CD14-positive monocyte (primary cell): ENCODE measurements around the gene KANK2. TPM values are rescaled to one million over a fixed set of nuclear protein-coding genes. Genes with fewer than 3 reads are reported as not detected.

ENCODE experiments used
- DNase-seq, 3 donors: peaks; one replicate each; pipeline ENCODE4 v3.0.0-alpha.2; 2011 to 2022
- H2AFZ ChIP-seq: 2 replicates; pipeline ENCODE4 v1.6.0; 2012; ENCODE audit warnings: mild to moderate bottlenecking, low read depth, low read length, inconsistent platforms; ENCODE audit not compliant: insufficient read depth, poor library complexity, severe bottlenecking
- H3K27ac ChIP-seq, 2 donors: 1 replicate in 1 of 2; 2 replicates in 1 of 2; pipeline ENCODE4 v1.5.1; 2012 to 2013; ENCODE audit warnings: low read length in 2 of 2, control low read depth in 1 of 2, inconsistent platforms in 1 of 2, low read depth in 1 of 2, mild to moderate bottlenecking in 1 of 2
- H3K27me3 ChIP-seq, 2 donors: one replicate each; pipeline versions ENCODE4 v1.6.0 to v1.6.1; 2011 to 2013; ENCODE audit warnings: low read length in 2 of 2; ENCODE audit not compliant: control insufficient read depth in 2 of 2, insufficient read depth in 2 of 2
- H3K36me3 ChIP-seq, 2 donors: replicated peaks in 1 of 2; 1 replicate in 1 of 2; 2 replicates in 1 of 2; pipeline versions ENCODE4 v1.5.1 to v1.6.1; 2012 to 2013; ENCODE audit warnings: low read length in 2 of 2, control low read depth in 1 of 2, inconsistent platforms in 1 of 2, mild to moderate bottlenecking in 1 of 2; ENCODE audit not compliant: insufficient read depth in 2 of 2, control insufficient read depth in 1 of 2
- H3K4me1 ChIP-seq, 2 donors: 1 replicate in 1 of 2; 2 replicates in 1 of 2; pipeline versions ENCODE4 v1.5.1 to v1.6.1; 2012 to 2013; ENCODE audit warnings: low read length in 2 of 2, control low read depth in 1 of 2, inconsistent platforms in 1 of 2, mild to moderate bottlenecking in 1 of 2, moderate library complexity in 1 of 2; ENCODE audit not compliant: insufficient read depth in 2 of 2, control insufficient read depth in 1 of 2
- H3K4me2 ChIP-seq: replicated peaks from 2 replicates; pipeline ENCODE3; 2012; ENCODE audit warnings: low read length, moderate library complexity, mild to moderate bottlenecking; ENCODE audit not compliant: poor library complexity, severe bottlenecking; ENCODE audit errors: extremely low read depth
- H3K4me3 ChIP-seq, 3 experiments: fragments of 200-600 bp in 1 of 3; sonication (generic) in 1 of 3; replicated peaks in 1 of 3; 1 replicate in 2 of 3; 2 replicates in 1 of 3; pipeline ENCODE4 v1.5.1; 2011 to 2013; ENCODE audit warnings: low read length in 3 of 3, mild to moderate bottlenecking in 3 of 3, control low read depth in 2 of 3, low read depth in 2 of 3, inconsistent platforms in 1 of 3, moderate library complexity in 1 of 3
- H3K79me2 ChIP-seq: 2 replicates; pipeline ENCODE4 v1.6.0; 2012; ENCODE audit warnings: mild to moderate bottlenecking, control low read depth, inconsistent platforms, low read length, moderate library complexity; ENCODE audit not compliant: insufficient read depth
- H3K9ac ChIP-seq: 2 replicates; pipeline ENCODE4 v1.6.0; 2017; ENCODE audit warnings: low read length, mild to moderate bottlenecking; ENCODE audit not compliant: insufficient read depth, poor library complexity, severe bottlenecking
- H3K9me3 ChIP-seq, 2 donors: replicated peaks in 1 of 2; 1 replicate in 1 of 2; 2 replicates in 1 of 2; pipeline versions ENCODE4 v1.5.1 to v1.6.1; 2012 to 2013; ENCODE audit warnings: low read length in 2 of 2, control low read depth in 1 of 2; ENCODE audit not compliant: control insufficient read depth in 1 of 2, insufficient read depth in 1 of 2
- H4K20me1 ChIP-seq: 2 replicates; pipeline ENCODE4 v1.6.0; 2012; ENCODE audit warnings: mild to moderate bottlenecking, low read length, control low read depth, moderate library complexity; ENCODE audit not compliant: insufficient read depth
- H3K27ac Mint-ChIP-seq, 7 donors: one replicate each; pipeline ENCODE4 v1.8.0; 2020; ENCODE audit warnings: mild to moderate bottlenecking in 7 of 7, mixed read lengths in 7 of 7, moderate library complexity in 6 of 7, inconsistent platforms in 2 of 7
- H3K27me3 Mint-ChIP-seq, 3 donors: one replicate each; pipeline ENCODE4 v1.8.0; 2021 to 2022; ENCODE audit warnings: low read depth in 3 of 3, mild to moderate bottlenecking in 3 of 3, mixed read lengths in 3 of 3, moderate library complexity in 3 of 3, inconsistent platforms in 1 of 3
- H3K36me3 Mint-ChIP-seq, 2 donors: one replicate each; pipeline ENCODE4 v1.8.0; 2020; ENCODE audit warnings: mixed read lengths in 2 of 2, inconsistent platforms in 1 of 2, mild to moderate bottlenecking in 1 of 2
- H3K4me1 Mint-ChIP-seq: one replicate; pipeline ENCODE4 v1.8.0; 2020; ENCODE audit warnings: mild to moderate bottlenecking, mixed read lengths
- H3K4me3 Mint-ChIP-seq, 2 donors: one replicate each; pipeline ENCODE4 v1.8.0; 2020; ENCODE audit warnings: mild to moderate bottlenecking in 2 of 2, mixed read lengths in 2 of 2, moderate library complexity in 1 of 2
- H3K9me3 Mint-ChIP-seq, 7 donors: one replicate each; pipeline ENCODE4 v1.8.0; 2020 to 2022; ENCODE audit warnings: mixed read lengths in 7 of 7, mild to moderate bottlenecking in 6 of 7, moderate library complexity in 6 of 7, inconsistent platforms in 2 of 7
- CTCF ChIP-seq: fragments of 200-600 bp; IDR thresholded peaks from one replicate; pipeline ENCODE4 v1.8.0; 2022; ENCODE audit warnings: antibody characterized with exemption, mild to moderate bottlenecking
- WGBS: methylation state at CpG from one replicate; pipeline ENCODE4 v1.1.5; 2013; ENCODE audit warnings: missing lambda C conversion rate; ENCODE audit not compliant: insufficient coverage; 5-methylcytosine and 5-hydroxymethylcytosine counted together
- intact Hi-C, 2 donors: fragments of 100-400 bp; cut with micrococcal nuclease; formaldehyde crosslinking; loops; one replicate each; pipeline versions ENCODE4 v1.15.0 to v1.15.1; 2023
- polyA plus RNA-seq, 3 donors: library from polyadenylated mRNA; depleted of rRNA in 1 of 3; unstranded in 2 of 3; stranded (reverse) in 1 of 3; fragments of 300-500 nt in 2 of 3; fragments of >200 nt in 1 of 3; fragmentation: Illumina TruSeq in 2 of 3; gene quantifications; 1 replicate in 2 of 3; 2 replicates in 1 of 3; pipeline ENCODE4 v1.2.3, GENCODE V29; 2012 to 2021

The KANK2 gene
- polyA plus RNA-seq, 3 donors: 0.40 to 1.3 (median 0.64) TPM

DNA sequence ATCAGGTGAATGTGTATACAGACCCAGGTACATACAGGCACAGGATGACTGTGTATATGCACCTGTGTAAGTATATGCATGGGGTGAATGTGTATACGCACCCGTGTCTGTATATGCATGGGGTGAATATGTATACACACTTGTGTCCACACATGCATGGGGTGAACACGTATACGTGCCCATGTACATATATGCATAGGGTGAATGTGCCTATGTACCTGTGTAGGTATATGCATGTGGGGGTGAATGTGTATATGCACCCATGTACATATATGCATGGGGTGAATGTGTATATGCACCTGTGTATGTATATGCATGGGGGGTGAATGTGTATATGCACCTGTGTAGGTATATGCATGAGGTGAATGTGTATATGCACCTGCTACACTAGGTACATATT is 35.2 kb upstream of the KANK2 start:
- no peak overlapping the region for H3K4me3 ChIP-seq
- no peak overlapping the region for H3K27ac ChIP-seq
- no peak for TF ChIP-seq CTCF
- Mint-ChIP-seq H3K27me3 (peaks cover 2 to 9% (median 6%) of the 10 kb centered on the region in 3 donors), H3K36me3 (no peaks in the 10 kb centered on the region), H3K27ac (no peak overlapping the region), H3K9me3 (peaks cover 0 to 2% (median 0%) of the 10 kb centered on the region in 7 donors), H3K4me3 (no peak overlapping the region), H3K4me1 (no peaks in the 10 kb centered on the region)
- no peak overlapping the region for H3K4me2 ChIP-seq
- no peaks in the 10 kb centered on the region for H3K36me3 ChIP-seq
- intact Hi-C loops: no loop called here
- DNase-seq: no peak
- no peaks in the 10 kb centered on the region for H3K79me2 ChIP-seq
- H3K9me3 ChIP-seq: no peaks in the 10 kb centered on the region
- 81% methylated on average over 4 of the region's 4 CpGs for whole genome bisulfite sequencing
- H3K4me1 ChIP-seq: no peaks in the 10 kb centered on the region
- H2AFZ ChIP-seq: no peak overlapping the region
- H3K27me3 ChIP-seq: no peaks in the 10 kb centered on the region
- H4K20me1 ChIP-seq: no peaks in the 10 kb centered on the region
- no peak overlapping the region for H3K9ac ChIP-seq

GRCh38 chr19:11230621-11231386 is 33.5 kb upstream of the KANK2 start:
- Histone ChIP-seq H2AFZ (no peak overlapping the region), H3K27me3 (no peaks in the 10 kb centered on the region), H3K79me2 (no peaks in the 10 kb centered on the region), H3K4me2 (no peak overlapping the region), H3K36me3 (no peaks in the 10 kb centered on the region), H3K4me3 (no peak overlapping the region), H4K20me1 (no peaks in the 10 kb centered on the region), H3K9me3 (no peaks in the 10 kb centered on the region), H3K4me1 (peaks cover 4 to 6% of the 10 kb centered on the region in 2 donors), H3K9ac (no peak overlapping the region), H3K27ac (no peak overlapping the region)
- no peak for DNase-seq
- intact Hi-C loops: no loop called here
- TF ChIP-seq CTCF: no peak
- no peak overlapping the region for H3K27ac Mint-ChIP-seq
- 100% methylated on average over 1 of the region's 7 CpGs for WGBS
- H3K4me1 Mint-ChIP-seq: peaks cover 8% of the 10 kb centered on the region
- peaks cover 0 to 4% (median 0%) of the 10 kb centered on the region in 7 donors for H3K9me3 Mint-ChIP-seq
- no peak overlapping the region for H3K4me3 Mint-ChIP-seq
- no peaks in the 10 kb centered on the region for H3K36me3 Mint-ChIP-seq
- H3K27me3 Mint-ChIP-seq: peaks cover 2 to 6% (median 6%) of the 10 kb centered on the region in 3 donors
